Activated CD8-positive, alpha-beta memory T cell treated with anti-CD3 and anti-CD28 coated beads, Interleukin-2, amount 50 U/mL, for 24 hours (primary cell): ENCODE measurements around the gene NRG2.

Experiments used
- DNase-seq: peaks from one replicate; pipeline ENCODE4 v3.0.0-alpha.2; 2020; ENCODE audit errors: extremely low read depth

Gene NRG2

DNA sequence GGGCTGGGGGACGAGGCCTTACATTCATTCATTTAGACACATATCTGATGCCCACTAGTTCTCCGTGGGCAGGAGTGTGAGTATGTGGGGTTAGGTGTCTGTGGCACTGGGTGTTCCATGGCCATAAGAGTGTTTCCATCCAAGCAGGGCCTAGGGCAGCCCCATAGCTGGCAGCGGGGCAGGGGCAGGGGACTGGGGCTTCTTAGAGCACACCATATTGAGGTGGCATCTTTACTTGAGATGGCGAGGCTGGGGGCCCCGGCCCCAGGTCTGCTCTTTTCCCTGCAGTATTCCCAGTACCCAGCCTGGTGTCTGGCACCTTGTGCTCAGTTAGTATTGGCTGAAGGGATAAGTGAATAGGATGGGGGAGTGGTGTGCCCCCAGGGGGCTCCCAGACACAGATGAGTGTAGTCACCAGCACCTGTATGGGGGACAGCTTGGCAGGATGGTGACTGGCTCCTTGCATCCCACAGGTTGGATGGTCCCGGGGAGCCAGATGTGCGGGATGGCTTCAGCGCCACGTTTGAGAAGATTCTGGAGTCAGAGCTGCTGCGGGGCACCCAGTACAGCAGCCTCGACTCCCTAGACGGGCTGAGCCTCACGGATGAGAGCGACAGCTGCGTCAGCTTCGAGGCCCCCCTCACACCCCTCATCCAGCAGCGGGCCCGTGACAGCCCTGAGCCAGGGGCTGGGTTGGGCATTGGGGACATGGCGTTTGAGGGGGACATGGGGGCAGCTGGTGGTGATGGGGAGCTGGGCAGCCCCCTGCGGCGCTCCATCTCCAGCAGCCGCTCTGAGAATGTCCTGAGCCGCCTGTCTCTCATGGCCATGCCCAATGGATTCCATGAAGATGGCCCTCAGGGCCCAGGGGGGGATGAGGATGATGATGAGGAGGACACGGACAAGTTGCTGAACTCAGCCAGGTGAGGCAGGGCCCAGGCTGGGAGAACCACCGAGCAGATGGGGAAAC is 230.0 kb downstream of the NRG2 start:
- DNase-seq, result no peak

DNA sequence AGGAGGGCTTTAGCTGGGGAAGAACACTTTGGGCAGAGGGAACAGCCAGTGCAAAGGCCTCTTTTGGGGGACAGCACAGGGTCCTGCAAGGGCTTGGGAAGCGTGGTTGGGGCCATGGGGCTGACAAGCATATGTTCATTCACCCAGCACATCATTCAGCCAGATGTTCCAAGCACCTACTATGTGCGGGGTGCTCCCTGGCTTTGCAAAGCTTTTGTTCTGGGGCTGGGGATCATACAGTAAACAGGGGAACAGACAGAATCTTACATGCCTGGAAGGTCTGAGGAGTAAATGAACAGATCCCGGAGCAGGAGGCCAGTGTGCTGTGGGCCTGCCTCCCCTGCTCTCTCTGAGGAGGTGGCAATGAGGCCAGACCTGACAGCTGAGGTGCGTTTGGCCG is 230.8 kb downstream of the NRG2 start:
- no peak for DNase-seq

DNA sequence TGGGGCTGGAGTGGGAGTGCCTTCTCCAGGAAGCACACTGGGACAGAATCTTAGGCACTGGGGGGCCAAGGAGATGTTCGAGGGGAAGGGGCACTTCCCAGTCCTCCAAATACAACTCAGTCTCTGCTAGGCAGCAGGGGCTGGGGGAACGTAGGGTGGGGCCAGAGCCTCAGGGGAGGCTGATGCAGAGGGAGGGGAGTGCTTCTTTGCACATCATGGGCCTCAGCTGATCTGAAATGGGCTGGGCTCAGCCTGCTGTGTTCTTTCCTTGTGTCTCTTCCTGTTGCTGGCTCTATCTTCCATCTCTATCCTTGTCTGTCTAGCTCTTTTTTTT is 231.9 kb downstream of the NRG2 start:
- no peak for DNase-seq

DNA sequence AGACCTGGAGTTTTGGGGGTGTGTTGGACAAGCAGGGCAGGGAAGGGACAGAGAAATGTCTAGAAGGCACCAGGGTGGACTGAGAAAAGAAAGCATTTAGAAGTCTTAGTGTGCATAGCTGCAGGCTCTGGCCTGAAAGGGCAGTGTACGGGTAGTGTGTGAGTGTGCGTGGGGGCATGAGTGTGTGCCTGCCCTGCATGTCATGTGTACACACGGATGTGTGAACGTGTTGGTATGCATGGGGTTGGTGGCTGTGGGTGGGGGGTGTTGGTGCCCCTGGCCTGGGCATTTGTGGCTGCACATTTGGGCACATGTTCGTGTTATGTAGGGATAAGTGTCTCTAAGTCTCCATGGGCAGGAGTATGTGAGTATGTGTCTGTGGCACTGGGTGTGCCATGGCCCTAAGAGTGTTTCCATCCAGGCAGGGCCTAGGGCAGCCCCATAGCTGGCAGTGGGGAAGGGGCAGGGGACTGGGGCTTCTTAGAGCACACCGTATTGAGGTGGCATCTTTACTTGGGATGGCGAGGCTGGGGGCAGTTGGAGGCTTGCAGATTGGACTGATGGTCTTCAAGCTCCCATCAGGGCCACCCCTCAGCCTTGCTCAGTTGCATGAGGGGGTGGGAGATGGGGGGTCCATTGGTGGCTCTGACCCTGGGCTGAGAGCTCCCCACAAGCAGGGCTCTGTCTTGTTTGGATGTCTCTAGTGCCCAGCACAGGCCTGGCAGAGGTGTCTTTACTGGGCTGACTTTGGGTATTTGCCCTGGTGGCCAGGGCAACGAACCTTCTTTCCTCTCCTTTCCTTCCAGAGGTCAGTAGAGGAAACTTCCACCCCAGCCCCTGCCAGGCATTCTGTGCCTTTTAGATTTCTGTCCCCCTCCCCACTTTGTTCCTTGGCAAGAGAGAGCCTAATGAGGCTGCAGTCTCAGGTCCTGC is 232.5 kb downstream of the NRG2 start:
- no peak for DNase-seq

DNA sequence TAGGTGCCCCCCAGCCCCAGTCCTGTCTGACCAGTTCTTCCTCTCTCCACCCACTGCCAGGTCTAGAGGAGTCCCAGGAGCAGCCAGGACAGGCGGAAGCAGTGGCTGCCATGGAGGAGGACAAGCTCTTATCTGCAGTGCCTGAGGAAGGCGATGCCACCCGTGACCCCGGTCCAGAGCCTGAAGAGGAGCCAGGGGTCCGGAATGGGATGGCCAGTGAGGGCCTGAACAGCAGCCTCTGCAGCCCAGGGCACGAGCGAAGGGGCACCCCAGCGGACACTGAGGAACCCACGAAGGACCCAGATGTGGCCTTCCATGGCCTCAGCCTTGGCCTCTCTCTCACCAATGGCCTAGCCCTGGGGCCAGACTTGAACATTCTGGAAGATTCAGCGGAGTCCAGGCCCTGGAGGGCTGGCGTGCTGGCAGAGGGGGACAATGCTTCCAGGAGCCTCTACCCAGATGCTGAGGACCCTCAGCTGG is 233.7 kb downstream of the NRG2 start:
- no peak for DNase-seq

DNA sequence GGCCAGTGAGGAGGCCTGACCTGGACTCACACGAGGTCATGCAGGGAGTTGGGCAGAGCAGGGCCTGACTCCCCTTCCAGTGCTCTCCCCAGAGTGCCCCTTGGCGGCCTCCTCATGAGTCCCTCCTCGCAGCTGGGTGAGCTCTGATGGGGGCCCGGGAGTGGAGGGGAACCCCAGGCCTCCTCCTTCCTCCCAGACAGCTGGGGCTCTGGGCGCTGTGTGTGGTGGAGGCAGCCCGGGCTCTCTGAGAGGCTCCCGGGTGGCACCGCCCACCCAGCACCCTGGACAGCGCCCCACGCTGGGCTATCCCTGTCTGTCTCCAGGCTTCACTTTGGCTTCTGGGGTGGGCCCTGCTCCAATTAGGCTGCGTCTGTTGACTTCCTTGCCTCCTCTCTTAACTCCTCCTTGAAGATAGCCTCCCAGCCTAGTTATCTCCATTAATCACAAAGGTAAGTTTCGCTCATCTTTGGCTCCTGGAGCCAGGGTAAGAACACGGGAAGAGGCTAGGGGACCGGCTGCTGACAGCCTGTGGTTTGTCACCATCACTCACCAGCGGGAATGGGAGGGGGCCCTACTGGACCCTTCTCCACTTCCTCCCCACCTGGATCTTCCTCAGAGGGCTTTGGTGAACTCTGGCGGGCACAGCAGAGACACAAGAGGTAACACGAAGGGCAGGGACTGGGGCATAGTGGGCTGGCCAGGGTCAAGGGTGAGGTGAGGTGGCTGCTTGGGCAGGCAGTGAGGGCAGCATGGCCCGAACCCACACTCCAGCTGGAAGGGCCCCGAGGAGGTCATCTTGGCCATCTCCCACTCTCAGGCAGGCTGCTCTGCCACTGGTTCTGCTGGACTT is 234.4 kb downstream of the NRG2 start:
- no peak for DNase-seq

DNA sequence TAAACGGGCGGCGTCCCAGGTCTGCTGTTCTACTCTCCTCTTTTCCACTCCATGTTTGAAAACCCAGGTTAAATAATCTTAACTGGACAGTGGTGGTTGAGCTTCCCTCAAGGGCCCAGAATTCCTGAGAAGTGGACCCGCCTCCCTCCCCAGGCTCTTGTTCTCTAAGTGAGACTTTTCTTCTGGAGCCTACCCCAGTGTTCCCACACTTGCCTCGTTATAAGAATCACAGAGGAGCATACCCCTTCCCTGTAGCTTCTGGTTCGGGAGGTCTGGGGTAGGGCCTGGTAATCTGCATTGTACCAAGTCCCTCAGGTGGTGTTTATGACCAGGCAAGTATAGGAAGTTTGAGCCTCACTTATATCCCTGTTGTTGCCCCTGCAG is 235.5 kb downstream of the NRG2 start:
- DNase-seq, result no peak

DNA sequence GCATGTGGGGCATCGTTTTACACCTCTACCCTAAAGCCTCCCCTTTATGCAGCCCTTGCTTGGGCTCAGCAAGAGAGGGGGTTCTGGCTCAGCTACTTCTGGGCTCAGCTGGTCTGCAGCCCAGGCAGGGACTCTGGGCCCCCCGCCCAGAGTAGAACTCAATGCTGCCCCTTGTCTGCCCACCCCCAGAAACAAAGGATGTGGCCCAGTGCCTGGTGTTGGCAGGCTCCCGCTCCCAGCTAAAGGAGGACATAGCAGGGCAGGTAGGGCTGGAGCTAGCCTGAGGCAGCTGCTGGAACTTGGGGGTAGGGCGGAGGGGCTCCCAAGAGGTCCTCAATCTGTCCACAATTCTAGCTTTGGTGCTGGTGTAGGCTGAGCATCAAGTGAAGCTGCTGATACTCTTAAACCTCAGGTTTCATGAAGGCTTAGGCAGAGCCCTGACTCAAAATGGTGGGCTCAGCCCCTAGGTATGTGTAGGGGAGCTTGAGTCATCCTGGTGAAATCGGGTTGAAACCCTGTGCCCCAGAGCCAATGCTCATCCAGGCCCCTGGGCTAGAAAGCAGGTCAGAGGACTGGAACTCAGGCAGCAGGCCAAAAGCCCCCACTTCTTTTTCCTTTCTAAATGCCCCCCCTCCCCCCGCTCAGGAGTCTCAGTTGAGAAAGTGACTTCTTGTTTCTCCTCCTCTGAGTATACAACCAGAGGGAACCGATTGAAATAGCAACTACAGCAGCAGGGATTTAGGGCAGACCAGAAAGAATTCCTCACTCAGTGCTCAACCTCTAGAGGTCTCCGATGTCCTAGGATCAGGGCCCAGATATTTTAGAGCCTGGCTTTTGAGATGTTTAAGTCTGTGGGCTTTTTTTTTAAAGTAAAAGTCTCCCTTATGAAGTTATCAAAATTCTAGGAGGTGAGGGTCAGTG is 236.1 kb downstream of the NRG2 start:
- DNase-seq, result no peak

DNA sequence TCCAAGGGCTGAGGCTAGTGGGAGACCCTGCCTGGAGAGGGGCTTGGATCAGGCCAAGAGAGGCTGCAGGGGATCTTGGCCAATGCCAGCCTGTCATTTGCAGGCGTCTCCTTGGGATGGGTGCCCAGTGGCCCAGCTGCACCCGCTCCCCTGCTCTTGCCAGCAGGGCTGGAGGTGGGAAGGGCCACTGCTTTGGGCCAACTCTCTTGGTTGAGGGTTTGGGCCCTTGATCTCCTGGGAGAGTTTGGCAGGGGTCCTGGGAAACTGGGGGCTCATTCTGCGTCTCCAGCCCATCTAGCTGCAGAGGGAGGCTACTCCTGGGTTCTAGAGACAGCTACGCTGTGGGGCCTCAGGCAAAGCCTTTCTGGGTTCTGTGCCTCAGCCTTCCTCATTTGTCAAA is 237.0 kb downstream of the NRG2 start:
- no peak for DNase-seq

DNA sequence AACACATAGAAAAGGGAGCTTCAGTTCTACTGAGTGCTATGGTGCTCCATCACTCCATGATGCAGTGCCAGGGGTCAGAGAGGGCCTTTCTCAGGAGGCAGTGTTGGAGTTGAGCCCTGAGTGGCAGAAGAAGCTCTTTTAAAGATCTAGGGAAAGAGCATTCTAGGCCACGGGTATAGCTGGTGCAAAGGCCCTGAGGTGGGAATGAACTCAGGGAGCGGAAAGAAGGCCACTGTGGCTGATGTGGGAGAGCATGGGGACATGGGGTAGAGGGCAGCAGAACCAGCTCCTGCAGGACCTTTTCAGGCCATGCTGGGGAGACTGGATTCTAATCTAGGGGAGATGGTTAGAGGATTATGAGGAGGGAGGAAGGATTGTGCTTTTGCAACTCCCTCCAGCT is 237.6 kb downstream of the NRG2 start:
- DNase-seq, result no peak

DNA sequence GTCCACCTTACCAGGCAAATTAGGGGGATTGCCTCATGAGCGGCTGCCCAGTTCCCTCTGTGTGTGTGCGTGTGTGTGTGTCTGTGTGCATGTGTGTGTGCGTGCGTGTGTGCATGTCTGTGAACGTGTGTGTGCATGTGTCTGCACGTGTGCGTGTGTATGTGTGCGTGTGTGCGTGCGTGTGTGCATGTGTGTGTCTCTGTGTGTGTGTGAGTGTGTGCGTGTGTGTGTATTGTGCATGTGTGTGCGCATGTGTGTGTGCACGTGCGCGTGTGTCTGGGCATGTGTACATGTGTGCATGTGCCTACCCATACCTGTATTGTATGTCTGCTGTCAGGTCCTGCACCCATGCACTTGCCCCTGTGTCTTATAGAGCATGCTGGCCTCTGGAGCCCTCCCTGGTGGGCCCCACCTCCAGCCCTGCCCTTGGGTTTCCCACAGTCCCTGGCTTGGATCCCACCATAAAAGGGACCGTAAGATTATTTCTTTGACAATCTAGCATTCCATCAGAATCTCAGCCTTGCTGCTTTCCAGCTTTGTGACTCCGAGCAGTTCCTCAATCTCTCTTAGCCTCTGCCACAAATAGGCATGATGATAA is 238.2 kb downstream of the NRG2 start:
- no peak for DNase-seq

DNA sequence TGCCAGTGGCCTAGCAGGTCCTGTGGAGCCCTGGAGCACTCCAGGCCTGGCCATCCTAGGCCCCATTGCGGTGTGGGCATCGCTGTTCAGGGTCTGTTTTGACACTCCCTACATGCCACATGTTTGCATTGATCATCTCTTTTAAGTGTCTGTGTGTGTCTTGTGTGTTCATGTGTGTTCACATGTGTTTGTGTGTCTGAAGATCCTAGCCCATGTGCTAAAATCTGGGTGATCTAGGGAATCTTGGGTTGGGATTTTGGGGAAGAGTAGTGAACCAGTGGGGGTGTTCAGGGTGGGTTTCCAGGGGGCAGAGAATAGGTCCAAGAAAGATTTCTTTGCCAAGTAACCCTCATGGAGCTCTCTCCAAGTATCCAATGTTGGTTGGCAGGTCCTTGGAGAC is 239.1 kb downstream of the NRG2 start:
- DNase-seq, result no peak

DNA sequence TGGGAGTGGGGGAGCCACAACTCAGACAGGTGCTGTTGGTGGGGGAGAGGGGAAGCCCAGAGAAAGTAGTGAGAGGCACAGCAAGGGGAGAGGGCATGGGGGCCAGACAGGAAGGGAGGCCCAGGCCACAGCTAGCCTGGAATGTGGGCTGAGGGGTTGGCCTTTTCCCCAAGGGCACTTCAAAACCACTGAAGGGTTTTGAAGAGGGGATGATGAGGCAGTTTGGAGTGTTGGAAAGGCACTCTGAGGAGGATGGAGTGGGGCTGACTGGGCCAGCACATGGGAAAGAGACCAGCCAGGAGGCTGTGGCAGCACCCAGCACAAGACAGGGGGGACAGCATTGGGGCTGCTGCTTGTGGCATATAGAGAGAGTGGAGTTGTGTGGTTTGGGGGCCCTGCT is 243.7 kb downstream of the NRG2 start:
- no peak for DNase-seq

DNA sequence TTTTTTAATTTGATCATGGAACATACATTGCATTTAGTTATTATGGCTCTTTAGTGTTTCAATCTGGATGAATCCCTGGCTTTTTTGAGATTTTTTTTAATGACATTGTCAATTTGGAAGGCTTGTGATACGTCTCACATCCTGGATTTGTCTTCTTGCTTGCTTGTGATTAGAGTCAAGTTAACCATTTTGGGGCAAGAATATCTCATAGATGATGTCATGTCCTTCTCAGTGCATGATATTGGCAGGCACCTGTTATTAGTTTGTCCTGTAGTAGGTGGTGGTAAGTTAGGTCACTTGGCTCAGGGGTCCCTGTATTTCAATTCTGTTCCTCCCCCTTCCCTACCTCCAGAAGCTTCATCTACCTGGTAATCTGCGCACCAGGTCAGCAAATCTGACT is 244.2 kb downstream of the NRG2 start:
- DNase-seq, result no peak

DNA sequence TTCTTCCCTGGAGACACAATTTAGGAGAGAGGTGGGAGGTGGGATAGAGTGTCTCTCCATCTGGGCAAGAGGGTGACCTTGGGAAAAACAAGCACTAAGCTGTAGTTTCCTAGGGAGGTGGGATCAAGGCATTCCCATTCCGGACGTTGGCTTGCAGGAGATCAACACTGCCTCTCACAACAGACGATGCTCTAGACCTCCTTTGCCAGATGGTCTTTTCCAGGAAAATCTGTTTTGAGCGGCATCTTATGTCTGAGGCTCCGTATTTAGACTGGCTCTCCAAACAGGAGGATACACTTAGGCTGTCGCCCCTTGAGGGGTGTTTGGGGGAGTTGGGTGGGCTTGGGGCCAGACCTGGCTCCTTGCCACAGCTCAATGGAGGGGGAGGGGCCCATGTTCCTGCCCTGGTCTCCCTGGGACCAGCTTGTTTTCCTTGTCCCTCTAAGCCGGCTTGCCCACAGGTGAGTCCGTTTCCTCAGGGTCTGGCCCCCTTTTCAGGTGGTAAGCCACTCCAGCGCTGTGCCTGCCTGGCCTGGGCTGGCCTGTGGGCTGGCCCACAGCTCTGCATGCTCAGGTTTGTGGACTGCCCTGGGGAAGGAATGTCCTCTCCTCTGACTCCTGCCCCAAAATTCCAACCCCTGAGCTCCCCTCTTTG is 245.1 kb downstream of the NRG2 start:
- DNase-seq, result no peak

DNA sequence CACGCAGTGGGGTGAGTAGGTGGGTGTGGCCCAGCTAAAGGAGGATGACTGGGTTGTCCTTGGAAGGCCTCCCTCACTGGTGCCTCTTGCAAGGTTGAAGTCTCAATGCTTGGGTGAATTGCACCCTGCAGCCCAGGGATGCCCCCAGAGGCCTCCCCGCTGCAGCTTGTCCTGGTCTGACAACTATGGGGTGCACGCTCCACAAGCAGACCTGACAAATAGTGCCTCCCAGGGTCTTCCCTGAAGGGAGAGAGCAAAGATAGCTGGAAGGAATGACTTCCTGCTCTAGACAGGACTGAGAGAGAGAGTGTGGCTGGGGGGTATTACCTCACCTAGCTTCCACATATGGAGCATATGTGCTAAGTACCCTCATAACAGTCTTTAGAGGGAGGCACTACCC is 245.8 kb downstream of the NRG2 start:
- no peak for DNase-seq
